Choroid plexus epithelial cell (primary cell): Measurements from ENCODE around the gene APOB.

Experiments used
- DNase-seq: peaks from one replicate; pipeline ENCODE4 v3.0.0-alpha.2; 2010; ENCODE audit warnings: low read depth
- H3K4me3 ChIP-seq: 2 replicates; pipeline ENCODE4 v1.5.1; 2011; ENCODE audit warnings: low read depth, mild to moderate bottlenecking, control low read depth, low read length, moderate library complexity
- CTCF ChIP-seq: conservative IDR thresholded peaks from 2 replicates; pipeline ENCODE4 v1.5.1; 2011; ENCODE audit warnings: low read depth, mild to moderate bottlenecking, control low read depth, inconsistent platforms, low read length, moderate library complexity

Gene APOB

DNA sequence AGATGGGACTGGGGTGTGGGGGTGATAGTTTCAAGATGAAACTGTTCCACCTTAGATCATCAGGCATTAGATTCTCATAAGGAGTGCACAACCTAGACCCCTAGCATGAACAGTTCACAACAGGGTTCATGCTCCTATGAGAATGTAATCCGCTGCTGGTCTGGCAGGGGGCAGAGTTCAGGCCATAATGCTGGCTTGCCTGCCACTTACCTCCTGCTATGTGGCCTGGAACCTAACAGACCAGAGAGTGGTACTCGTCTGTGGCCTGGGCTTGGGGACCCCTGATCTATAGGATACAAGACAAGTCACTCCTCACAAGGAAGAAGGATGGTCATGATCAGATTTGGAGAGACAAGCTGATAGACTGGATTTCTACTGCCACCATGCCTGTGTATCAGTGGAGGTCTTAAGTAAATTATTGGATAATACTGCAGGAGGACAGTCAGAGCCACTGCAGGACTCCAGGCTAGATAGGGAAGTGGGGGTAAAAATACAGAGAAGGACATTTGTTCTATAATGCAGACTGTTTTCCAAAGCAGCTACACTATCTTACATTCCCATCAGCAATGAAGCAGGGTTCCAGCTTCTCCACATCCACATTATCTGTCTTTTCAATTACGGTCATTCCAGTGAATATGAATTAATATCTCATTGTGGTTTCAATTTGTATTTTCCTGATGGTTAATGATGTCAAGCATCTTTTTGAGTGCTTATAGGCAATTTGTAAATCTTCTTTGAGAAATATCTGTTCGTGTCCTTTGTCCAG is 28.8 kb upstream of the APOB start:
- H3K4me3 ChIP-seq, result no peak overlapping the region
- DNase-seq, result no peak
- TF ChIP-seq CTCF, result no peak

DNA sequence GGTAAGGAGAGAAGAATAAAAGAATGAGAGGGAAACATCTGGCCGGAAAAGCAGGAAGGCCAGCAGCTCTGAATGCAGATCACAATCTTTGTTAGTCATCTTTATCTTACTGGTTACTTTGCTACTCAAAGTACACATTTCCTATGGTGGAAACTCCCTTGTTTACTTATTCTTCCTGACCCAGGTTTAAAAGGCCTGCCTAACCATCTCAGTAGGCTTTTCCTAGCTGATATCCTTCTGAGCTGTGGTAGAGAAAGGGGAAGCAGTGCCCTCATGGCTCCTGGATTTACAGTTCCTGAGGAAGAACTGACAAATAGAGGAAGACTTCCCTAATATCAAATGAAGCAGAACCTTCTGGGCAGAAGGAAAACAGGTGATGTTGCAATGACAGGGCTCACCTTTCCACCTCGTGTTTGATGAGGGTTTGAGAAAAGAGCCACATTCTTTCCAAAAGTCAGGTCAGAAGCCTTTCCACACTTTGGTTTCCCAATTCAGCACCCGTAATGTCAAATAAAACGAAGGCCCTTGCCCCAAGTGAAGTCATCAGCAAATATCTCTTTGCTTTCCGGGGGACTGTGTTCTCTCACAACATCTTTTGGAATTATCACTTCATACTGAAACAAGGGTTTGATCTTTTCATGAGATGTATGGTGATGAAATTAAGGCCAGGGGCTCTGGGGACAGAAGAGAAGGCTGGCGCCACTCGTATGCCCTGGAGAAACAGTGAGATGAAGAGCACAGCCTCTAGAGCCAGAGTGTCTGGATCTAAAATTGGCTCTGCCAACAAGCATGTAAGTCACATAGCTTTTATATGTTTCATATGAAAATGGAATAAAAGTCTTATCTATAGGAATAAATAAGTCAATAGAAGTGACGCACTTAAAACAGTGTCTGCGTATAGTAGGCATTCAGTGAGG is 26.7 kb upstream of the APOB start:
- H3K4me3 ChIP-seq, result no peak overlapping the region
- TF ChIP-seq CTCF, result no peak
- no peak for DNase-seq

DNA sequence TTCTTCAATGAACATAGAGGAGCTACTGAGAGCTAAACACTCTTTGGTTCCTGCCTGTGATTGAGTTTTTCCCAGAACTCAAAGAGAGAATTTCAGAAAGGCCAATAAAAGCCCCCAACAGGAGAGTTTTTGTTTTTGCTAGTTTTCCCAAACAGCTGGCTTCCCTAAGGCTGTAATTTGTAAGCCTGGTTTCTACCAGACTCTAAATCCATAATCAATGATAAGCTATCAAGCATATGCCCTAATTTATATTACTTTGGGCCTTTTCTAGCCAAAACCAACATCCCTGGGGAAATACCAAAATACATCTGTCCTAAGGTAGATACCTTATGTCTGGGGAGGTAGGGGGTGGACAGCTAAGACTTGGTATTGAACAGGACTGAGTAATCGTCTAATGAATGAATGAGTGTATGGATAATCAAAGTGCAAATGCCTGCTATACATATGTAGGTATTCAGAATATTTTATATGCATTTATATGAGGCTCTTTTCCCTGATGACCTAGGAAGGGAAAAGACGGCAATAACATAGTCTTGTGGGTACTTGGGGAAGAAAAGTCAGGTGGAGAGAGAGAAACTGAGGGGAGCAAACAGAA is 26.0 kb upstream of the APOB start:
- no peak for TF ChIP-seq CTCF
- no peak overlapping the region for H3K4me3 ChIP-seq
- no peak for DNase-seq

GRCh38 chr2:21067859-21068537 is 24.1 kb upstream of the APOB start:
- DNase-seq, result no peak
- no peak for TF ChIP-seq CTCF
- no peak overlapping the region for H3K4me3 ChIP-seq

- no peak overlapping the region for H3K4me3 ChIP-seq
- no peak for TF ChIP-seq CTCF
- no peak for DNase-seq
These were observed 23.3 kb upstream of the APOB start for GRCh38 chr2:21067125-21067524.

GRCh38 chr2:21059885-21060610 is 16.2 kb upstream of the APOB start:
- H3K4me3 ChIP-seq, result no peak overlapping the region
- no peak for TF ChIP-seq CTCF
- no peak for DNase-seq
